GM19468 (cell line): Measurements from ENCODE around the gene MAGI2.

Experiments used
- ATAC-seq: cut with Tn5 transposase; IDR thresholded peaks from one replicate; pipeline ENCODE4 v1.9.1; 2021; ENCODE audit warnings: mild to moderate bottlenecking, moderate library complexity, moderate number of reproducible peaks; ENCODE audit not compliant: unreplicated experiment; ENCODE audit errors: extremely low read depth

The MAGI2 gene

DNA sequence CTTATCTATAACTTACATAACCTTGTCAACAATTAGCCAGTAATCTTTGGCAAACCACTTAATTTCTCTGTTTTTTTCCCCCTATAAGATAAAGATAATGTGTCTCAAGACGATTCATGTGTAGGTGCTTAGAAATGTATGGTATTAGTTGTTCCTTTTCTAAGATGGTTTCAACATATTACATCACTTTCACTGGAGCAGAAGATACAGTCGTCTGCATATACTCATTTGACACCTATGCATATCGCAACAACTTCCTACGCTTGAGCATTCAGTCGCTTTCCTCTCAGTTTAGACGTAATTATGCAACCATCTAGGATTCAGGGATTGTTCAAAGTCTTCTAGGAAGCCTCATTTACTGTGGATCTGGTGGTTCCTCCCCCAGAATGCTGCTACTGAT, 1258.2 kb downstream of the MAGI2 start:
- ATAC-seq, result no peak

DNA sequence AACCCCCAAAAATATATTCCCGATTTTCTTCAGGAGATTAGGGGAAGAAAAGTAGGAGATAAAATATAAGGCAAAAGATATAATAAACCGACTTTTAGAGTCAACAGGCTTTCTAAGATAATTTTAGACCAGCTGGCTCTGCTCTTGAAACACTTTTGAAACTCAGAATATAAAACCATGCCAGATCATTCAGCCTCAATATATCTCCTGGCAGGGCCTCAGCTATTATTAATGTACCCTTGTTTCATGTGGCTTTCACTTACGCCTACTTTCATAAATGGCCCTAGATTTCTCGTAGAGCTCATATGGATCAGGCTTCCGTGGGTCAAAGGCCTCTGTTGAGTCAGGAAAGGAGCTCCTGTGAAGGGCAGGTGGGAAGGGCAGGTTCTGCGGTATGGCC, 1258.9 kb downstream of the MAGI2 start:
- ATAC-seq, result no peak

DNA sequence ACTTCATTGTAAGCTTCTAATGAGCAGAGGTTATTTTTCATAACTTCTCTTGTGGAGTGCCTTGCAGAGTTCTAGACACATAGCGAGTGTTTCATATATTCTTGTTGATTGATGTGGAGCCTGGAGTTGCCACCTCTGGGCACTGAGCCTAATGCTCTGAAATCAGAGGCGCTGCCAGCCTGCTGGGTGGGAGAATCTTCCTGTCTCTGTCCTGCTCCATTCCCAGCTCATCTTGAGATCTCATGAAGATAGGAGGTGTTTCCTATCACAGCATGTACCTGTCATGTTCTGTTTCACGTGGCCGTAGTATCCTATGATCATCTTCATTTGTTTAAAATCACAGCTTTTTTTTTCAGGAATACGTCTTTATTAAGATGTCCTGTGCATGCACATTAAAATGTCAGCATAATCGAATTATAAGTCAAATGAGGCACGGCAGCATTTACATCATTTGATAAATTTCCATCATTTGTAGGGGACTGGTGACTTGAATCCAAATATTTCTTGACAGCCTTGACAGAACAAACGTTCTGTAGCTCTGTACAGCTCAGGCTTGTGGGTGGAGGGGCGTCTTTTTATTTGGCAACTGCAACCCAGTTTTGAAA, 1261.9 kb downstream of the MAGI2 start:
- no peak for ATAC-seq

DNA sequence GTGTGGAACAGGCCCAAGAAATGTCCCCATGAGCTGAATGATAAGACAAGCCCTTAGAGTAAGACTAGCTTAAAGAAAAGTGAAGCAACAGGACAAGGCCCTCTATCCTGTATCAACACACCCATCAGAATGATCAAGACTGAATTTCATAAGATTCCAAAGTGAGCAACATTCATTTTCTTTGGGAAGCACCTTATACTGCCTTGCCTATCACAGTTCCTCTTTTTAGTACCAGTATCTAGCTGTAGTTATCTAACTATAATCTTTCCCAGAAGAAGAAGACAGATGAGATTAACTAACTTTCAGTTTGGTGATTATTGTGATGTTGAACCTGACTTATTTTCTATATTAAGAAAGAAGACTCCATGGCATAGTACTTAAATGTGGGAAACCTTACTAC, 1263.7 kb downstream of the MAGI2 start:
- ATAC-seq, result no peak

DNA sequence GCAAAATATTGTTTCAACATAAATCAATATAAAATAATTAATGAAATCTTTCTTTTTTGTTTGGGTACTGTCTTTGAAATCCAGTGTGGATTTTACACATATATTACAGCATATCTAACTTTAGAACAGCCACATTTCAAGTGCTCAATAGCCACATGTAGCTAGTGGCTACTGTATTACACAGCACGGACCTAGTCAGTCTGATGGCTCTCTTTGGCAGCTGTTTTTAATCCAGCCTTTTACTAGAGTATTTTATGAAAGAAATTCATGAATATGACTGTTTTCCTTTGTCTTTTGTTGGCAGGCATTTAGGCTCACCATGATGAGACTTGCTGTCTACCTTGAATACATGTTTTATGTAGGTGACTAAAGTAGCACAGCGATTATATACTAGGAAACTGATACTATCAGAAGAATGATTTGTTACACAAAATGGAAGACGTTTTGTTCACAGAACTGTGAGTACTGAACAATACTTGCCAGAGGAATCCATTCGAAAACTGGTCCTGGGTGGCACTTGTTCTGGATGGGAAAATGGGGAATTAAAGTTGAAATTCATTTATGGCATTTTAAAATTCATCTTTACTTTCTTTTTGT, 1268.2 kb downstream of the MAGI2 start:
- ATAC-seq, result no peak

DNA sequence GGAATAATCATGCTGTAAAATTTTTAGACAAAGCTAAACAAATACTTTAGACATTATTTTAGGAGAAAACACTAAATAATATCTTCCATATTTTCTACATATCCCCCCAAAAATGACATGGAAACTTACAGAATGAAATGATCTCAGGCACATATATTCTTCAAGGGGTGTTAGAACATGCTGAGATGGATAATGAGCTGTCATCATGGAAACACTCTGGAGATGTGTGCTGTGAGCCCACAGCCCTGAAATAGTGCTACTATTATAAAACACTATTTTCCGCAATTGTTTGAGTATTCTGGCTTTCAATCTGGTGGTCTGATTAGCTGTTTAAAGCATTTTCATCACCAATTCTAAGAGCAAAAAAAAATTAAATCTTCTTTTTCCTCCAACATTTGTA, 1269.2 kb downstream of the MAGI2 start:
- no peak for ATAC-seq

DNA sequence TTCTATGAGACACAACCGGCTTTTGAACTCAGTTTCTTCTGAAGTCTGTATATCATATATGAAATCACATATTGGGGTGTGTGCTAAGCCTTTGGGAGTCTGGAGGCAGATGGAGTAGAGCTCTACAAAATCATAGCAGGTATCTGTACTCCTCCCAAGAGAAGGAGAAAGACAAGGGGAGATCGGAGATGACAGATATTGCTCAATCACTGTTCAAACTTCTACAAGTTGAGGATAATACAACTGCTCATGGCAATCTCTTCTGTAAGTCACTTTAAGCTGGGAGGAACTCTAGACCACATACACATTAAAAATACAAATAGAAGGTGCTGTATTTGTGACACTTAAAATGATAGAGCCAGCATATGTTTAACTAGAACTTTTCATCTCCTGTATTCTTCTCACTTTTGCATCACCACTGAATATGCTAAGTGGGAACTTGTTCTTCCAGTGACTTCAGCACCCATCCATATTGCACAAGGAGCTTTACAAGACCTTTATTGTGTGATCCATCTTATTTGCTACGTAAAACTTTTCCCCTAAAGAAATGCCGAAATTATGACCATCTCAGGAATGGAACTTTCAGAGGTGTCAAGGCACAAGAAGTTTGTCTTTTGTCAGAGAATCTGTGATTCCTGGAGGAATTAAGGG, 1273.5 kb downstream of the MAGI2 start:
- ATAC-seq, result no peak

DNA sequence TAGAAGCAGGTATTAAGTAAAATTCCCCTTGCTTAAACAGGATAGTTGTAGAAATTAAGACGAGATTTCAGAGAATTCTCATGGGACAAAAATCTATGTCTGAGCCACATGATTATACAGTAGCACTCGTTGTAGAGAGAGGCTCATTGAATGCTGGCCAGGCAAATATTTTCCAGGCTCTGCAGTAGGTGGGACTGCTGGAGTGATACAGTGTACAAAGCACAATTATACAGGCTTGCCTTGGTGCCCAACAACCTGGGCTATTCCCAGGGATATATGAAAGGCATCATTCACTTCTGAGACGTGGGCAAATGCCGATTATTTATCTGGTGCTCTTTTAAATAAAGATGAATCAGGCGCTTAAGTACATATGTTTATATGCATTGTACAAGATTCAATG, 1274.3 kb downstream of the MAGI2 start:
- no peak for ATAC-seq

DNA sequence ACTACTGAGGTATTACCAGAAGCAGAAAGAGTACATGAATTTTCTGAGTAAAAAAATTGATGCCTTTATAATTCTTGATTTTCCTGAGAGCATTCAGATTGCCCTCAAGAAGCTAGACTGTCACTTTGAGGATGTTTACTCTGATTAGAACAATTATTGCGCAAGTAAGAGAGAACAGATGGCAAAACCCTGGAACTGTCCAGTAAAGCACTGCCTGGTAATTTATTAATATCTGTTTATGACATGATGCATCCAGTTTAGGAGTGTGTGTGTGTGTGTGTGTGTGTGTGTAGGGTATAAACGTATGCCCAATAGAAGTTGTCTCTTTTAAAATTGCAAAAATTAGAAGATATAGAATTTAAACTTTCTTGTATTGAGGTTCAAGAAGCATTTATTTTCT, 1275.1 kb downstream of the MAGI2 start:
- ATAC-seq, result no peak

DNA sequence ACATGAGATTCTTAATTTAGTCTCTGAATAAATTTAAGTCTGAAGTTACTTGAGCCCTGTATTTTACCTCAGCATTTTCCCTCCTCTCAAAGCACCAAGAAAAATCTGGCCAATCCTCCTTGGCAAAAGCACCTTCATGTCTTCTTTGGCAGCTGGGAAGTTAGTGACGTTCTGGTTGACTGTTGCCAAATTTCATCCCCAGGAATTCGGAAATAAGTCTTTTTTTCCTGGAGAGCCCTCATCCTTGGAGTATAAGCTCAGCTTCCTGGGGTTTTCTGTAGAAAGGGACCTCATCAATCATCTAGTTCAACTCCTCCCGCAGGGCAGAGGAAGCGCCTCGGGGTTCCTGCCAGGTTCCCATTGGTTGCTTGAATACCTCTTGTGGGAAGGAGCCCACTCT, 1277.3 kb downstream of the MAGI2 start:
- no peak for ATAC-seq

DNA sequence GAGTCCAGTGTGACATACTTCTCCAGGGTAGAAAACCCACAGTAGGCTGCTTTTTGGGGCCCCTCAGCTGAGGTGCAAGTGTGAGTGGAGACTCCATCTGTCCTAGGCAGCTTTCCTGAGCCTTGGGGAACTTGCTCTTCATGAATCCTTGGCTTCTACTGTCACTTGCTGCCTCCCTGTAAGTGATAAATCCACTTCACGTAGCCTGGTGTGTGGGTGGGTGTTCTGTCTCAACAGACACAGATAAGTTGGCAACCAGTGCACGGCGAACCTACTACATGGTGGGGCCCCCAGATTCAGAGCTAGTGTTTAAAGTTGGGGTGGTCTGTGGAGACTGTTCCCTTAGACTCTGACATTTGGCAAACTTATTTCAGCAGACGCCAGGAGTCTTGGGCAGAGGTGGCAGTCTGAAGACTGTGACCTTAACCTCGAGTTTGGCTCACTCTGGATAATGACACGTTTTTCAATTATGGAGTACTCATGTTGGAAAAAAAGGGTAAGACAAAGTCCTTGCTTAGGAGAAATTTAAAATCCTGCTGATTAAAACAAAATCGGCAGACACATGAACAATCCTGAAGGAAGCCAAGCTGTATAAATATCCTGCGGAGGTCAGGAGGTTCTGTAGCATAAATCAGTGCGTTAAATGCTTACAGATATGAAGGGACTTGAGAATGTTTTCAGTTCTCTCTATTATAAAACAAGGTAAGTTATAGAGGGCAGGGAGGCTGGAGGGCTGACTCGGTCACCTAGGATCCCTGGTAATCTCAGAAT, 1278.0 kb downstream of the MAGI2 start:
- ATAC-seq, result no peak

DNA sequence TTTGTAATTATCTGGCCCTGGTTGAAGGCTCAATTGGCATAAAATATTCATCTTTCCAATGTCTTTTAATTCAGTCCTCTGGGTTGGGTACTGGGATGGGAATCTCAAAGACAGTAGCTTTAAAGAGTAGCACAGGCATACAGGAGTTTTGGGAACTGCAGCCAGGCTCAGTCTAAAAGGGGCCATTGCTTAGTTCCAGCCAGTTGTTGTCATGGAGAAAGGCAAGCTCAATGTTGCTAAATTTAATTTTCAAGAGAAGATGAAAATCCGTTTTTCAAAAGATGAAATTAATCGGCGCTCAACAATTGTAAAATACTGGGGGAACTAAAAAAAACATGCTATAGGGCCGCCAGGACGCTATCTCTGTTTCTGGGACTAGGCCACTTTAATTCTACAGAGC, 1279.8 kb downstream of the MAGI2 start:
- no peak for ATAC-seq

DNA sequence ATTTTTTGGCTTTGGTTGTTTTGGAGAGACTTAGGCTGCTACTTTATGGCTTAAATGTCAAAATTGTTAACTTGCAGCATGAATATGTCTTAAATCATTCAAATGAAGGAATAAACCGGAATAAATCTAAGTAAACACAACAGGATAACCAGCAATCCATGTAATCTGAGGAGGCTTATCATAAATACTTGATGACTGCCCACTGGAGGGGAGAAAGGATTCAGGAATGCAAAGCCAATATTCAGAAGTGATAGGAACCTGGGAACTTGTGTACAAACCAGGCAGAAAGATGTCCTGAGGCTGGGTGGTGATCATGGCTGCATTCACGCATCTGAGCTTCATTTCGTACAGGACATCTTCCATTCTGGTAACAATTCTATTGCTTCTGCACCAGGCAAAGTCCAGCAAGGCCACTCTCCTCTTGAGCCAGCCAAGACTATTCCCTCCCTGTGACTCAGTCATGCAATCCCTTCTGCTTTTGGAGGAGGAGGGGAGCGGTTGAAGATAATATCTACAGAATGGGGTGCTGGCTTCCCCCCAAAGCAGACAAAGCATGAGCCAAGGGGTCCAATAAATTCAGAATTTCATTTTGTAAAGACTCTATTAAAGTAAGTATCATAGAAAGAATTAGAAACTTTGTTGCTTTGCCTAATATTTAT, 1280.4 kb downstream of the MAGI2 start:
- no peak for ATAC-seq

DNA sequence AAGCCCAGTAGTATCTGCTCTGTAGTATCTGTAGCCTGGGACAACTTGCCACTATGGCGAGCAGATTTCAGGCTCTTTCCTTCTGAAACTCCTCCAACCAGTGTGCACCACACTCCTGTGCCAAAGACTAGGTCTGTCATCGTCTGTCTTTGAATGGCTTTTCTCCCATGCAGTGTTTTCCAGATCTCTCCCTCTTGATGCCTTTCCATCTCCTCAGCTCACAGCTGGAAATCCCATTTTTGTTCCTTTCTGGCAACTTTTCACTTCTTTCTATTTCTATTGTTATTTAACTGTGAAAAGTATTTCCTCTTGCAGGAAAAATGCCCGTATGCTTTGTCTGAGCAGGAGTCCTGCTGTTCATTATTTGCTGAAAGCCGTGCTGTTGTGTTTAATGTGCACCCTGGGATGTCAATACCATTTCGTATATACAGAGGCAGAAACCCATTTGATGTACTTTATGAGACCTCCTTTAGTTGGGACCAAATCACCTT, 1281.2 kb downstream of the MAGI2 start:
- no peak for ATAC-seq

DNA sequence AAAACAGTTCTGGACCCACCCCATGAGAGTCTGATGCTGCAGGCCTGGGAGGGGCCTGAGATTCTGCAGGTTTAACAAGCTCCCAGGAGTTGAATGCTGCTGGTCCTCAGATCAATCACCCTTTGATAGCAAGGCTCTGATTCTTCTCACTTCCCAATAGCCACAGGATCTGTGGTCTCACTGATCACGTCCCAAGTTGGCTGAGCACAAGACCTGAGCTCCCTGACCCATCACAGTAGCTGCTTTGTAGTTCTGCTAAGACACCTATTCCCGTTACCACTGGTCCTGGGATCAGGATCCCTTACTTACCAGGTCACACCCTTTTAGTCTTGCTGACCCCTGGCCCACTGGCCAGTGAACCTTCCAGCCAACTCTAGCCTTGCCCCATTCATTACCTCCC, 1282.1 kb downstream of the MAGI2 start:
- no peak for ATAC-seq

DNA sequence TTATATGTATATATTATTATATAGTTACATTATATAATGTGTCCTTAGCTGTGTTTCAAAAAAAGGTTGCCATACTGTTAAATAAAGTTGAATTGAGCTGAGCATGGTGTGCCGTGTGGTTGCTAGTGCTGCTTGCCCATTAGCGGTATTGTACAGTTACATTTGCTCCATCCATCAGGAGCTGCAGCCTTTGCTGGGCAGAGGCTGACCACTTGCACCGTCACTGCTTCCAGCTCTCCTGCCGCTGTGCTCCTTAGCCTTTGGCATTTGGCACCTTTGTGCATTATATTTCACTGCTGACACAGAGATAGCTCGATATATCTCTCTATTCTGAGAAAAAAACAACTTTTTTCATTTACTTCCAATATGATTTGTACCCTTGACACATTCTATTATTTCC, 1282.7 kb downstream of the MAGI2 start:
- ATAC-seq, result no peak

DNA sequence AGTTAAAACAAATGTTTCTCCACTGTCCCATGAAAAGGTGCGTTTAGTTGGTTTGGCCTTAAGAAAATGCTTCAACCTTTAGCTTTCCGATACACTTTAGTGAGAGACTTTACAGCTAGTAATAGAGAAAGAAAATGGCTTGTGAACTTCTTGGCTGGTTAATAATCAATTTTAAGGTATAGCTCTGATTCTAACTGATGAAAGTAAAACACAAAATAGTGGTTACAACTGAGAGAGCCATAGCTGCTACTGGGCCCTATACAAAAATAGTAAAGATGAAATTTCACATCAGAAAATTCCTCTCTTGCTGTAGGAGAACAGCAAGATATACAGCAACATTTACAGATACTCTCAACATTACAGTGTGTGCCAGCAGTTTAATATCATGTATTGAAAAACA, 1283.5 kb downstream of the MAGI2 start:
- ATAC-seq, result no peak

DNA sequence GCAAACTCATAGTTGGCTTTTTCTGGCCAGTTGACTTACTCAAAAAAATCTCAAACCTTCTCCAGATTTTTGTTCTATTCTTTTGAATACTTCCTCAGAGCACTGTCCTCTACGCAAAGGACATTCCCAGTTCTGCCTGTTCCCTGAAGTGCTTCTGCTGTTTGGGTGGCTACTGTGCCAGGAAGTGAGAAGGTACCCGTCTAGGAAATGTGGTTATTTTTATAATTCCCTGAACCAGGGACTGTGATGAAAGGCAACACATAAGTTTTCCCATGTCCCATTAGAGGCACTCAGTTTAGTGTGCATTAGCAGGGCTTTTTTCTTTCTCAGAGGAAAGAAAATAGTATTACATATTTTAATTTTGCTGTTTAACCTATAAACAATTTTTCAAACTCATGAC, 1284.6 kb downstream of the MAGI2 start:
- no peak for ATAC-seq

DNA sequence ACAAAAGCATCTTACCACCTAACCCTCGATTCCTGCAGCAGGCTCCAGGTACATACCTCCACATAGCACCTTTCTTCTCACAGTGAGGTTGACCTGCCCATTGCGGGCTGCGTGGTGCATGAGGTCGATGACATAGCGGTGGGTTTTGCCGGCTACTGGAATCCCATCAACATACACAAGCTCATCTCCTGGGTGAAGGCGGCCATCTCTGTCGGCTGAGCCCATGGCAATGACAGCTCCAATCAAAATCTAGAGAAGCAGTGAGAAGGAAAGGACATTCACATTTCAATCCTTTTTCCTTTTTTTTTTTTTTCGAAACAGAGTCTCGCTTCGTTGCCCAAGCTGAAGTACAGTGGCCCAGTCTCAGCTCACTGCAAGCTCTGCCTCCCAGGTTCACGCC, 1285.6 kb downstream of the MAGI2 start:
- ATAC-seq, result no peak

DNA sequence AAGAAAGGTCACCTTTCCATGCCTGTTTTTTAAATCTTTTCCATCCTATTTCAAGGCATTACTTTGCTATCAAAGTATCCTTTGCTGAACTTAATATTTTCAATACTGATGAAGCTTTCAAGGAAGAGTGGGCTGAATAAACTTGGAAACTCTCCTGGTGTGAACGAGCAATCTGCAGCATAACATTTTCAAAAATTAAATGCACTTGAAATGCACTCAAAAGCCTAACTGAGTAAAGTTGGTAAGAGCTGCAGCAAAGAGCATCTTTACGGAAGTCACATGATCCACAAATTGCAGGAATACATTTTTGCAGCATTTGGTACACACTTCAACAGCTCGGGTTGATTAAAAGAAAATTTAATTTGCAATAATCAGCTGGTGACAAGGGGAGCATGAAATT, 1287.6 kb downstream of the MAGI2 start:
- ATAC-seq, result no peak

DNA sequence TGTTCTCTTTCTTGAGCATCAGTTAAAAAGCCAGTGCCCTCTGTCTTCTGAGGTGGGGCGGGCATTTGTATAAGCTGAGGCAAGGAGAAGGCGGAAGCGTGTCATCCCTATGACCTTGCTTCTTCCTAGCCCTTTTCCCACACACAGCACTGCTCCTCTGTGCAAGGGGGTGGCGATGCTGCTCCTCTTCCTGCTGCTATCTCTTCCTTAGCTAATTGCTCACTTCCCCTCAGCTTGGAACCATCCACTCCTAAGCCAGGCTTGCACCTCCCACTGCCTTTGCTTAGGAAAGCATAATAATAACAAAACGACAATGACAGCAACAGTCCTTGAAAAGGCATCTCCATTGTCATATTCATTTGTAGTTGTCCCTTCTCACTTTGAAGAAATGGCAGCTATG, 1288.0 kb downstream of the MAGI2 start:
- ATAC-seq, result no peak
